K562 treated with DMSO at 1 percent for 48 hours (cell line): Measurements from ENCODE around the gene TREM1. TPM values are rescaled to one million over a fixed set of nuclear protein-coding genes. Genes with fewer than 3 reads are reported as not detected.

Source experiments
- total RNA-seq: library from RNA; unstranded; fragments of 300-600 nt; gene quantifications from 2 replicates; pipeline ENCODE4 v1.2.3, GENCODE V29; 2022; ENCODE audit warnings: low replicate concordance; ENCODE audit errors: extremely low read depth

Gene TREM1
- not detected in 2 replicates for total RNA-seq

GRCh38 chr6:41286544-41287346 lies at the start of gene TREM1:
TREM1 (minus strand) TSS chr6:41286682; CDS start chr6:41286655, 27 bp downstream.

DNA sequence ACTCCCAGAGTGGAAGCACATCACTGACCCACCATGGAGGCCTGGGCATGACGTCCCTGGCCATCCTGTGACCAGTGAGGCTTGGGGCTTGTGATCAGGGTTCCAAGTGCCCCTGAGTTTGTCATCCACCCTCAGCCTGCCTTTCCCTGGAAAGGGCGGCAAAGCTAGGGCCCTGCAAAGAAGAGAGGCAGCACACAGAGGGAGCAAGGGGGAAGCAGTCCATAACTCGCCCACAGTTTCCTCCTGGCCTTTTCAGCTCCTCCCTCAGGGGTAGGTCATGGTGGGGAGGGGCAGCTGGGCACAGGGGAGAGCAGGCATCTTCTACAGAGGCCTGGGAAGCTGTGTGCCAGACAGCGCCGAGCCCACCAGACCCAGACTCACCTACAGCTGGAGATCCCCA lies 48.8 kb upstream of the TREM1 start, which contains the start of gene NCR2:
Gene NCR2 (plus strand): TSS at position 313 of the 400 bp plus-strand sequence. CDS start 269 bp downstream, outside the sequence.

DNA sequence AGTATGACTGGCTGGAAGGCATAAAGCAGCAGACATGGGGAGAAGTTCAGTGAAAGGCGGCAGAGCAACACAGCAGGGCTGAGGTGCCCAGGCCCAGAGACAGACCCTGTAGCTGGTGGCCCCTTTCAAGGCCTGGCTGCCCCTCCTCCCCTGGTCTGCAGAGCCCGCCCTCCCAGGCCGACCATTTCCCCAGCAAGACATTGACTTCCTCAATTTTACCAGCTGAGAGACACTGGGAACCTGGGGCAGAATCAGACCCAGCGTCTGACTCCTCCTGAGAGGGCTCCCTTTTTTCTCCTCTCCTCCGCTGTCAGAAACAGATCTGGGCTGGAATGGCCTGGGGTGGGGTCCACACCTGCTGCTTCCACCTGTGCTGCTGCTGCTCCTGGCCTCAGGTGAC lies 58.4 kb downstream of the TREM1 start, which contains the start of gene TREML4:
Gene TREML4 (plus strand): TSS at position 254 of the 400 bp plus-strand sequence. CDS start 79 bp downstream, at position 333.

Other genes with a start within 250 kb of the TREM1 start
- gene UNC5CL, start 247.5 kb downstream of the TREM1 start, total RNA-seq, result not detected in 2 replicates
- not detected in 2 replicates for gene TSPO2, start 244.2 kb downstream of the TREM1 start, total RNA-seq
- not detected in 2 replicates for gene APOBEC2, start 233.5 kb downstream of the TREM1 start, total RNA-seq
- gene OARD1, start 214.3 kb downstream of the TREM1 start, total RNA-seq, result not detected in 2 replicates
- not detected in 2 replicates for gene NFYA, start 213.7 kb downstream of the TREM1 start, total RNA-seq
- gene TREML1, start 132.3 kb downstream of the TREM1 start, total RNA-seq, result not detected in 2 replicates
- not detected in 2 replicates for gene TREM2, start 123.6 kb downstream of the TREM1 start, total RNA-seq
- gene TREML2, start 85.5 kb downstream of the TREM1 start, total RNA-seq, result not detected in 2 replicates
- not detected in 2 replicates for gene TREML4, start 58.3 kb downstream of the TREM1 start, total RNA-seq
- gene NCR2, start 48.9 kb upstream of the TREM1 start, total RNA-seq, result not detected in 2 replicates